HG02623 (cell line): Measurements from ENCODE around the gene SYNM.

Experiments used
- ATAC-seq: cut with Tn5 transposase; IDR thresholded peaks from one replicate; pipeline ENCODE4 v1.9.1; 2021; ENCODE audit warnings: moderate library complexity; ENCODE audit not compliant: unreplicated experiment

Gene SYNM

GRCh38 chr15:99138491-99138982 is 33.7 kb downstream of the SYNM start:
- no peak for ATAC-seq

- ATAC-seq, result no peak
Observed at GRCh38 chr15:99139276-99139675, 34.4 kb downstream of the SYNM start.

- no peak for ATAC-seq
Observed at GRCh38 chr15:99140590-99140989, 35.7 kb downstream of the SYNM start.

DNA sequence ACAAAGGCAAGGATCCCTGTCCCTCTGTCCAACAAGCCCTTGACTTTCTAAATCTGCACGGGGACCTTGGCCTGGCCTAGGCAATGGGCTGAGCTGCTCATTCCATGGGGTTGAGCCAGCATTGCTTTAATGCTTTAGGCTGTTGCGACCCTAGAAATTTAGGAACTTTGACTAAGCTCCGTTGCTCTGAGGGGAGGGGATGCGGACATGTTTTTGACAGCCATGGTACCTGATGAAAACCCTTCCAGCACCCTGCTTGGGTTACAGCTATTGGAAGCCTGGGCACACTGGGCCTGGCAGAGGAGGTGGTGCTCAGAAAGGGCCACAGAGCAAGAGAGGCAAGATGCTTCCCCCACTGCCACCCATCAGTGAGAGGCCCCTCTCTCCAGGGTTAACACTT is 37.1 kb downstream of the SYNM start:
- no peak for ATAC-seq

DNA sequence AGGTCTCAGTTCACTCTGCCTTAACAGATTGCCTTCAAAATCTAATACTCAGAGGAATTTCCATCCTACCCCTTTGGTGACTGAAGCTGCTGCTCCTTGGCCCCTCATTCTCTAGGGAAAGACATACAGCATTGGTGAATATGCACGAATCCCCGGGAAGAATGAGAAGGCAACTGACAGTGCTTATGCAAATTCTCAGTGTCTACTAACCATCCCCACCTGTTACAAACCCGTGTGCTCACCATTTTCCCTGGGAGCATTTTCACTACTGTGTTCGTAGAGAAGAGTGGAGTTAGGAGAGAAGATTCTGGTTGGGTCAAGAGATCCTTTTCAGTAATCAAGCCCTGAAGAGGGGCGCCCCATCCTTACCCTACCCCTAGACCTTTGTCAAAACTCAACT is 37.7 kb downstream of the SYNM start:
- ATAC-seq, result no peak

DNA sequence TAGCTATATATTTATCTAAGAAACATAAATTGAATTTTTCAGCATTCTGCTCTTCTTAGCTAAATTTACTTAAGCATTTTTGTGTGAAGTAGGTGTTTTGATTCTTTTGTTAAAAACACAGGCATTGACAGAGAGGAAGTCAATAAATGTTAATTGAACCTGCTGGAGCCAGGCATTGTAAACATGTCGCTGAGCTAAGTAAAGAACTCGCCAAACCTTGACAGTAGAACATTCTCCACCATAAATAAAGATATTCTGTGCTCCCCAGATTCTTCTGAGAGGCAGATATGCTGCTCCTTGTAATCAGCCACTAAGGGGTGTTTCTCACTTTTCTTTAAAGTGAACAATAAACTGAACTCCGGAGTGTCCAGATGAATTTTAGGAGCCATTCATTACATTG is 38.4 kb downstream of the SYNM start:
- no peak for ATAC-seq

- ATAC-seq, result no peak
Observed at GRCh38 chr15:99143655-99144610, 39.1 kb downstream of the SYNM start.

DNA sequence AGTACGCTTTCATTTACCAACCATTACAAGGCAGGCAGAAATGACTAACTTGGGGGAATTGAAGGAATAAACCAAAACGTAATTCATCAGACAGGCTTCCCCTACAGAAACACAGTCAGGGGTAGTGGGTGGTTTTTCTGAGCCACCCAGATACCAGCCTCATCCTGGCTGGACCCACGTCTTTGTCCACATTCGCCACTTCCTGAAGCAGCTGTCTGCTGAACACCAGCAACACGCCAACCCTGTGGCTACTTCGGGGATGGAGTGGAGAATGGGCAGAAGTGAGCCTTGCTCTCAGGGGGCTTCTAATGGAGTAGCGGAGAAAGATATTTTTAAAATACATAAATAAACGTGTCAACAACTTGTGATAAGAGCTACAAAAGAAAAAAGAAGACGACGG is 40.1 kb downstream of the SYNM start:
- no peak for ATAC-seq

- no peak for ATAC-seq
Observed at GRCh38 chr15:99145778-99146177, 40.9 kb downstream of the SYNM start.

GRCh38 chr15:99146661-99147060 is 41.8 kb downstream of the SYNM start:
- ATAC-seq, result no peak

DNA sequence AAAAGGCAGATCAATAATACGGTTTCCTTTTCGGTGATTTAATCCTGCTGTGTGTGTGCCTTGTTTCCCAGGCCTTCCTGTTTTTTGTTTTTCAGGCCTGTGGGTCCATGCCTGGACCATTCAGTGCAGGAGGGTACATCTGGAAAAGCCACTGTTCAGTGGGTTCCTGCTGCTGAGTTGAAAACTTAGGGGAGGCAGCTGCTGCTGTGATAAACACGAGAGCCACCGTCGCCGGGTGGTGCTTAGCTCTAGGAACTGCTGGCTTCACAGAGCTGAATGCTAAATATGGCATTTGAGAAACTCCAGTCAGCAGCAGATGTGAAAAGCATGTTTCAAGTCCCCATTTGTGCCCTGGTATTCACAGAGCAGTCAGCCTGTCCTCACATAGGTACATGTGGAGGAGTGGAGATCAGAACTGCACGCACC is 44.0 kb downstream of the SYNM start:
- ATAC-seq, result no peak

GRCh38 chr15:99149366-99149765 is 44.5 kb downstream of the SYNM start:
- no peak for ATAC-seq

DNA sequence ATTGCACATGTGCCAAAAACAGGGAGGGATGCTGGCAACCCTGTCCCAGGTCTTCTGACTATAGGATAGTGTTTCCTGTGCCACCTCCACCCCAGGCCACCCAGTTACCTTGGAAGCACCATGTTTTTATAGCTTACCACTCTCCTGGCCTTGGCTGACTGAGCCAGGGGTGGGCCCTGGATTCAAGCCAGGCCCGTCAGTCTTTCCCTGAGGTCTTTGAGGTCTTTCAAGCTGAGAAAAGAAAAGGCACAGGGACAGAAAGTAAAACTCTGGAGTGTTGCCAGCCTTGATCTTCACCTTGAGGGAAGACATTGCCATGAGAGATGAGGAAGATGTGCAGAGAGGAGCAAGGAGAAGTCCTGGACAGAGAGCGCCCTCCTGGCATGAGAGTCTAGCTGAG is 46.3 kb downstream of the SYNM start:
- no peak for ATAC-seq

DNA sequence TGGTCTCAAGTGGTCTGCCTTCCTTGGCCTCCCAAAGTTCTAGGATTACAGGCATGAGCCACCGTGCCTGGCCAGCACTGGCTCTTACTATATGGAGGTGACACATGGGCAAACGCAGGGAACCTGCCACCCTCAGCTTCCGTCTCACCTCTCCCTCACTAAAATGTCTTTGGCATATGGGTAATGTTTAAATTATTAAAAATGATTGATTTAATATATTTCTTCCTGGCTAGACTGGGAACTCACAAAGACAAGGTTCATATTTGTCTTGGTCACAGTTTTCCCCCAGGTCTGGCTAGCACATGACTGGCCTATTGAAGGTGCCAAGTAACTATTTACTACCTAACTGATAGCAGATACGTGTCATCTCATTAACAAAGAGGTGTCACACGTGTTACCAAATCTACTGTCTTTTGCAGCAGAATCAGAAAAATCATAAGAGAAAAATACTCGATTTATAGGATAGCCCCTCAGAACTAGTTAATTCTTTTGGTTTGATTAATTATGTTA is 48.2 kb downstream of the SYNM start:
- ATAC-seq, result no peak

GRCh38 chr15:99154271-99154670 is 49.4 kb downstream of the SYNM start:
- no peak for ATAC-seq

DNA sequence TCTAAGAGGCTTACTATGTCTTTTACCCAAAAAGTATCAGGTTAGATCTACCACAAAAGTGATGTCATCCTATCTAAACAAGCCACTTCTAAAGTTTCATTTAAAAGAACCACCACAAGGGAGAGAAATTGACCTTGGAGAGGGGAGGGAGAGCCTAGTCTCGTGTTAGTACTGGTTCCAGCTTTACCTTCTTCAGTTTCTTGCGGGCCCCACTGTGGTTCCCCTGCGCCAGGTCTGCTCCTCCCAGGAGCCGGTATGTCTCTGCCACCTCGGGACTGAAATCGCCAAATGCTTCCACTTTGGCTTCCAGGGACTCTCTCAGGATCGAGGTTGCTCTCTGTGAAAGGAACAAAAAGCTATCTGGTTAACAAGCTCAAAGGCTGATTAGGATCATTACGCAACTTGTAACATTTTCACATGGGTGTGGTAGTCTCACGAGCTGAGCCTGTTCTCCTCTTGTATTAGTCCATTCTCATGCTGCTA is 51.1 kb downstream of the SYNM start:
- no peak for ATAC-seq

GRCh38 chr15:99157456-99157855 is 52.6 kb downstream of the SYNM start:
- ATAC-seq, result no peak

DNA sequence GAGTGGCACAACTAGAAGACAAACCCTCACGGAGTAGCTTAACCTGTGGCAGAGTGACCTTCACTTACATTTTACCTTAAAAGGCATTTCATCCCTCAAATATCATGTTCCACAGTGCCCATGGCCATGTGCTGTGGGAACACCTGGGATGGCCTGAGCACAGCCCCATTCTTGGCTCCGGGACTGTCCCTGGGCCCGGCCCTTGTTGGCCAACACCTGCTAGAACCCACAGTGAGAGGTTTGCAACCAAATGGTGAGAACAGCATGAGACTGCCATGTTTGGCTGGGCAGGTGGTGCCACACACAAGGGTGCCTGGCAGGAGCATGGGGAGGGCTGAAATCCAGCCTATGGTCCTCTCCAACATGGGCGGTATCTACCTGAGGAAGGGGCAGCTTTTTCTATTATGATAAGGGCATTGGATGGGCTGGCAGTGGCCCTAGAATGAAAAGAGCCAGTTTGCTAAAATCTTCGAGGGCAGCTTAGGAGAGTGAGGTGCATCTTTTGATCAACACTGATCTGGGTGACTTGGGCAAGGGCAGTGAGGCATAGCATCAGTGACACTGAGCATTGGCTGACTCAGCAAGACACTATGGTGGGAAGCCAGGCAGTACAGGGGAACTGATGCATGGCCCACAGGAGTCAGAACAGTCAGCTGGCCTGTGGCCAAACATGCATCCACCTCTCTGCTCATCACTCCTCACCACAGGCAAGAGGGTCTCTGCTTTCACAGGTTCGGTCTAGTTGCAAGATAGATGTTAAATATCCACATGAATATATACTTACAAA is 53.9 kb downstream of the SYNM start:
- no peak for ATAC-seq

GRCh38 chr15:99163271-99164062 is 58.6 kb downstream of the SYNM start:
- ATAC-seq, result no peak

- ATAC-seq, result no peak
Observed at GRCh38 chr15:99164119-99164518, 59.2 kb downstream of the SYNM start.
